ENCODE results near the gene PTTG1IP2. TPM values are rescaled to one million over a fixed set of nuclear protein-coding genes. Genes with fewer than 3 reads are reported as not detected.

PTTG1IP2 gene
- total and polyA plus RNA-seq, 10 of the 15 experiments (the other 5 are each of a cell fraction or from before 2014, with no cell fraction given) = not detected

- Histone ChIP-seq H3K4me1 (ENCODE audit: control insufficient read depth, insufficient read depth, low read length) (no peaks in the 10 kb centered on the region), H3K27ac (ENCODE audit: control insufficient read depth, insufficient read depth) (no peak overlapping the region), H3K27me3 (replicated peaks in 1 of 2; ENCODE audit: control insufficient read depth in 2 of 2, insufficient read depth in 2 of 2, low read length in 1 of 2) (no peaks in the 10 kb centered on the region), H3K79me2 (ENCODE audit: control insufficient read depth, insufficient read depth, low read length) (no peaks in the 10 kb centered on the region), H3K36me3 (ENCODE audit: control insufficient read depth in 2 of 2, insufficient read depth in 2 of 2, low read length in 1 of 2) (no peaks in the 10 kb centered on the region), H3K4me3 (no peak overlapping the region), H3K9me3 (replicated peaks; ENCODE audit: control insufficient read depth, insufficient read depth, low read length) (no peaks in the 10 kb centered on the region), H4K20me1 (ENCODE audit: control insufficient read depth, insufficient read depth) (no peaks in the 10 kb centered on the region), H3K4me2 (ENCODE audit: control insufficient read depth, insufficient read depth) (no peak overlapping the region), H2AFZ (ENCODE audit: control insufficient read depth, low read depth, low read length) (no peak overlapping the region), H3K9ac (ENCODE audit: control insufficient read depth, insufficient read depth, low read length) (no peak overlapping the region)
- FAIRE-seq = no peak
- BruUV-seq (replicated peaks) = no TSS peak
- POLR2A ChIA-PET = no interaction called here
- in situ Hi-C loops (cut with MboI) = no loop called here
- 0% methylated on average over 1 of the region's 1 CpG for WGBS (ENCODE audit: insufficient coverage, insufficient replicate concordance, low lambda C conversion rate, missing lambda C conversion rate)
- no peak for DNase-seq (ENCODE audit: low read depth, low spot score)
- SMC1A ChIA-PET (ENCODE audit: uncharacterized antibody, unreplicated experiment) = interaction anchor here (0.8 to 1.3 kb wide), 3 partner anchors 175 to 580 kb away, joined by 3 to 4 read pairs (median 3); no protein-coding TSS in a partner anchor
- CTCF ChIA-PET = interaction anchor here (0.9 to 4.0 kb wide), 8 partner anchors 10 to 581 kb away, joined by 3 to 52 read pairs (median 12); partner anchors contain the start of genes CDK14 and STEAP1
- RAD21 ChIA-PET (ENCODE audit: unreplicated experiment) = interaction anchor here (1.0 kb wide), 1 partner anchor 580 kb away, joined by 3 read pairs; no protein-coding TSS in a partner anchor
- ATAC-seq = no peak
- intact Hi-C loops (cut with micrococcal nuclease; ENCODE audit: unreplicated experiment) = no loop called here
- TF ChIP-seq PRDM15 (CRISPR knock-in tag; IDR thresholded peaks at IDR 0.05) (no peak), ATF3 (IDR thresholded peaks at IDR 0.05; ENCODE audit: borderline replicate concordance, extremely low read depth, low read depth, low read length) (no peak), YBX1 (IDR thresholded peaks at IDR 0.05) (no peak), MYC (IDR thresholded peaks at IDR 0.05; ENCODE audit: insufficient read depth, insufficient read length, insufficient replicate concordance, low read length, severe bottlenecking) (no peak), USF1 (IDR thresholded peaks at IDR 0.05; ENCODE audit: borderline replicate concordance, extremely low read length, insufficient read depth, low read depth, low read length) (no peak), JUNB (IDR thresholded peaks at IDR 0.05) (no peak), NRF1 (conservative IDR thresholded peaks at IDR 0.05; ENCODE audit: low read depth, low read length) (no peak), FOXK2 (IDR thresholded peaks at IDR 0.05) (no peak), ZNF622 (IDR thresholded peaks at IDR 0.05) (no peak), CBFB (IDR thresholded peaks at IDR 0.05; ENCODE audit: low read depth) (no peak), CUX1 (IDR thresholded peaks at IDR 0.05; ENCODE audit: insufficient replicate concordance, low read depth, low read length) (no peak), SMAD1 (IDR thresholded peaks at IDR 0.05; ENCODE audit: low read depth, partially characterized antibody) (no peak)
Measured at GRCh38 chr7:90453931-90454330, 15.5 kb upstream of the PTTG1IP2 start.
